Muscle of leg (tissue), 16 donors: Measurements from ENCODE around the gene SH3RF2. TPM values are rescaled to one million over a fixed set of nuclear protein-coding genes. Genes with fewer than 3 reads are reported as not detected.
A peak's percentile ranks its signal among the peaks of the same experiment; 100 is the strongest.
"Not testable (repeated sequence)": the region's sequence is repeated elsewhere in the genome, so short reads cannot be mapped to it uniquely, and the experiment has no call there.

Experiments used
- DNase-seq: peaks from one replicate; pipeline ENCODE4 v3.0.0; 2013
- H3K27ac ChIP-seq: one replicate; pipeline ENCODE4 v1.5.1; 2013; ENCODE audit warnings: mild to moderate bottlenecking, low read length, control low read depth
- H3K27me3 ChIP-seq: one replicate; pipeline ENCODE4 v1.6.1; 2013; ENCODE audit warnings: low read length; ENCODE audit not compliant: control insufficient read depth, insufficient read depth
- H3K36me3 ChIP-seq: one replicate; pipeline ENCODE4 v1.6.1; 2013; ENCODE audit warnings: low read length; ENCODE audit not compliant: control insufficient read depth, insufficient read depth
- H3K4me1 ChIP-seq: one replicate; pipeline ENCODE4 v1.6.1; 2013; ENCODE audit warnings: low read length; ENCODE audit not compliant: control insufficient read depth, insufficient read depth
- H3K4me3 ChIP-seq: one replicate; pipeline ENCODE4 v1.5.1; 2013; ENCODE audit warnings: low read length, control low read depth
- H3K9me3 ChIP-seq: replicated peaks from 2 replicates; pipeline ENCODE4 v1.6.1; 2013; ENCODE audit warnings: low read depth, low read length; ENCODE audit not compliant: control insufficient read depth
- WGBS: methylation state at CpG from one replicate; pipeline ENCODE4 v1.1.5; 2013; ENCODE audit warnings: missing lambda C conversion rate; ENCODE audit not compliant: insufficient coverage; 5-methylcytosine and 5-hydroxymethylcytosine counted together
- long read RNA-seq, 11 donors: transcript quantifications; one replicate each; lab custom pipeline, GENCODE V29; 2026
- polyA plus RNA-seq, 8 donors: library from polyadenylated mRNA; unstranded; fragments of 120-200 nt; gene quantifications; one replicate each; pipeline versions ENCODE4 v1.2.1 to v1.2.3, GENCODE V29; 2013; ENCODE audit warnings: inconsistent platforms in 1 of 8, low replicate concordance in 1 of 8; ENCODE audit not compliant: insufficient read length in 8 of 8, insufficient read depth in 1 of 8
- total RNA-seq: library from RNA; stranded (reverse); fragments of 120-200 nt; gene quantifications from one replicate; pipeline ENCODE4 v1.2.4, GENCODE V29; 2013

SH3RF2 gene
- total RNA-seq (4.4 TPM), polyA plus RNA-seq (10 to 100 TPM in 2 of 8 donors, 1 to 10 TPM in 6; 3.8 to 12.9 (median 8.2) TPM)
- long read RNA-seq, donor 1: 0 reads
- long read RNA-seq, donor 2: 0 reads
- long read RNA-seq, donor 3: 0 reads
- long read RNA-seq, donor 4: 0 reads
- long read RNA-seq, donor 5: 0 reads
- long read RNA-seq, donor 6: 0 reads
- long read RNA-seq, donor 7, partial matches to known transcripts: 7 of 7 reads
- long read RNA-seq, donor 7, other reads (novel, unspliced or antisense): 0 of 7 reads
- long read RNA-seq, donor 8: 0 reads
- long read RNA-seq, donor 9: 0 reads
- long read RNA-seq, donor 10, partial matches to known transcripts: 131 of 131 reads
- long read RNA-seq, donor 10, other reads (novel, unspliced or antisense): 0 of 131 reads
- long read RNA-seq, donor 11: 0 reads

- no peaks in the 10 kb centered on the region for H3K36me3 ChIP-seq
- H3K27ac ChIP-seq: no peak within 1 kb of the TSS
- DNase-seq: peak; percentile 75
- peaks cover 3% of the 10 kb centered on the region for H3K4me1 ChIP-seq
- H3K27me3 ChIP-seq: peaks cover 5% of the 10 kb centered on the region
- H3K4me3 ChIP-seq: peak within 1 kb of the TSS; percentile 38
- 2% methylated on average over 25 of the region's 28 CpGs for WGBS
- no peaks in the 10 kb centered on the region for H3K9me3 ChIP-seq
Measured at GRCh38 chr5:145936401-145937131, at the start of gene SH3RF2. Gene SH3RF2 (plus strand): TSS chr5:145936578. CDS start chr5:145937929, 1,351 bp downstream.

- no peak overlapping the region for H3K27ac ChIP-seq
- H3K27me3 ChIP-seq: no peaks in the 10 kb centered on the region
- no CpG with 5 or more reads among the region's 3 CpGs for WGBS
- no peak overlapping the region for H3K4me3 ChIP-seq
- H3K36me3 ChIP-seq: no peaks in the 10 kb centered on the region
- no peaks in the 10 kb centered on the region for H3K4me1 ChIP-seq
- H3K9me3 ChIP-seq: peaks cover 5% of the 10 kb centered on the region
- no peak for DNase-seq
Measured at GRCh38 chr5:145887217-145887616, 49.2 kb upstream of the SH3RF2 start.

GRCh38 chr5:145887976-145888574, 48.3 kb upstream of the SH3RF2 start:
- DNase-seq: peak; percentile 36
- WGBS: no CpG with 5 or more reads among the region's 5 CpGs

GRCh38 chr5:145889611-145890010, 46.8 kb upstream of the SH3RF2 start:
- WGBS: no CpG with 5 or more reads among the region's 2 CpGs
- Histone ChIP-seq H3K9me3 (peaks cover 5% of the 10 kb centered on the region), H3K4me3 (no peak overlapping the region)

More at GRCh38 chr5:145887976-145888574, 48.3 kb upstream of the SH3RF2 start:
- peaks cover 5% of the 10 kb centered on the region for H3K9me3 ChIP-seq
- no peak overlapping the region for H3K27ac ChIP-seq
- no peaks in the 10 kb centered on the region for H3K27me3 ChIP-seq
- H3K36me3 ChIP-seq: no peaks in the 10 kb centered on the region
- no peak overlapping the region for H3K4me3 ChIP-seq
- H3K4me1 ChIP-seq: no peaks in the 10 kb centered on the region

GRCh38 chr5:145891378-145891777, 45.0 kb upstream of the SH3RF2 start:
- WGBS: 93% methylated on average over 5 of the region's 10 CpGs

More at GRCh38 chr5:145889611-145890010, 46.8 kb upstream of the SH3RF2 start:
- H3K4me1 ChIP-seq: no peaks in the 10 kb centered on the region
- DNase-seq: no peak
- H3K27ac ChIP-seq: no peak overlapping the region
- H3K27me3 ChIP-seq: no peaks in the 10 kb centered on the region
- no peaks in the 10 kb centered on the region for H3K36me3 ChIP-seq

GRCh38 chr5:145898171-145898570, 38.2 kb upstream of the SH3RF2 start:
- no peaks in the 10 kb centered on the region for H3K4me1 ChIP-seq
- H3K27ac ChIP-seq: no peak overlapping the region
- no peaks in the 10 kb centered on the region for H3K27me3 ChIP-seq
- DNase-seq: no peak
- no peaks in the 10 kb centered on the region for H3K9me3 ChIP-seq
- H3K4me3 ChIP-seq: no peak overlapping the region
- H3K36me3 ChIP-seq: no peaks in the 10 kb centered on the region

More at GRCh38 chr5:145891378-145891777, 45.0 kb upstream of the SH3RF2 start:
- not testable (repeated sequence) for DNase-seq, H3K27me3 ChIP-seq, H3K4me3 ChIP-seq, H3K27ac ChIP-seq, H3K36me3 ChIP-seq, H3K4me1 ChIP-seq, H3K9me3 ChIP-seq

- Histone ChIP-seq H3K4me3 (no peak overlapping the region), H3K4me1 (no peaks in the 10 kb centered on the region), H3K27ac (no peak overlapping the region), H3K27me3 (no peaks in the 10 kb centered on the region), H3K36me3 (no peaks in the 10 kb centered on the region), H3K9me3 (peaks cover 2% of the 10 kb centered on the region)
- DNase-seq: no peak
- WGBS: no CpG with 5 or more reads among the region's 1 CpG
Measured at GRCh38 chr5:145902421-145902820, 34.0 kb upstream of the SH3RF2 start.

GRCh38 chr5:145903113-145903512, 33.3 kb upstream of the SH3RF2 start:
- Histone ChIP-seq H3K36me3 (no peaks in the 10 kb centered on the region), H3K4me1 (no peaks in the 10 kb centered on the region), H3K27ac (no peak overlapping the region), H3K27me3 (no peaks in the 10 kb centered on the region), H3K4me3 (no peak overlapping the region), H3K9me3 (peaks cover 2% of the 10 kb centered on the region)
- 100% methylated on average over 1 of the region's 3 CpGs for whole genome bisulfite sequencing
- no peak for DNase-seq

- Histone ChIP-seq H3K27me3 (no peaks in the 10 kb centered on the region), H3K9me3 (peaks cover 2% of the 10 kb centered on the region), H3K27ac (no peak overlapping the region), H3K4me3 (no peak overlapping the region), H3K36me3 (no peaks in the 10 kb centered on the region), H3K4me1 (no peaks in the 10 kb centered on the region)
- WGBS: no CpG with 5 or more reads among the region's 3 CpGs
- DNase-seq: no peak
Measured at GRCh38 chr5:145903867-145904266, 32.5 kb upstream of the SH3RF2 start.

GRCh38 chr5:145904743-145905142, 31.6 kb upstream of the SH3RF2 start:
- 86% methylated on average over 4 of the region's 5 CpGs for WGBS
- no peak overlapping the region for H3K4me3 ChIP-seq
- DNase-seq: no peak
- no peaks in the 10 kb centered on the region for H3K36me3 ChIP-seq
- H3K9me3 ChIP-seq: peaks cover 2% of the 10 kb centered on the region
- H3K27me3 ChIP-seq: no peaks in the 10 kb centered on the region
- no peaks in the 10 kb centered on the region for H3K4me1 ChIP-seq
- H3K27ac ChIP-seq: no peak overlapping the region
